Endothelial cell of umbilical vein (primary cell): ENCODE measurements around the gene DNAJC18.

Experiments
- CTCF ChIP-seq, 2 donors: IDR thresholded peaks; 1 replicate in 1 of 2; 2 replicates in 1 of 2; pipeline ENCODE4 v1.5.1; 2011; ENCODE audit warnings: low read length in 2 of 2, mild to moderate bottlenecking in 2 of 2, moderate library complexity in 2 of 2, control low read depth in 1 of 2, inconsistent platforms in 1 of 2, low read depth in 1 of 2; ENCODE audit not compliant: insufficient read depth in 1 of 2; ENCODE audit errors: extremely low read depth in 1 of 2
- EZH2 ChIP-seq: IDR thresholded peaks from 2 replicates; pipeline ENCODE4 v1.6.1; 2012; ENCODE audit warnings: borderline replicate concordance, low read depth, mild to moderate bottlenecking, moderate library complexity, low read length, inconsistent platforms; ENCODE audit not compliant: severe bottlenecking

GRCh38 chr5:139459451-139459934 is 20.2 kb upstream of the DNAJC18 start:
- TF ChIP-seq EZH2: no peak
- TF ChIP-seq CTCF (IDR thresholded peaks at IDR 0.05; ENCODE audit: extremely low read depth in 1 of 2, insufficient read depth in 1 of 2, low read depth in 1 of 2, low read length in 2 of 2): no peak
